PC-3 (cell line): Measurements from ENCODE around the gene SERPIND1.

Experiments used
- EZH2 ChIP-seq: fragments of 300-600 bp; sonication (generic); IDR thresholded peaks from one replicate; pipeline ENCODE4 v1.6.1; 2017; ENCODE audit warnings: antibody characterized with exemption, mild to moderate bottlenecking, low read length; ENCODE audit not compliant: unreplicated experiment
- EZH2phosphoT487 ChIP-seq: fragments of 300-600 bp; sonication (generic); IDR thresholded peaks from 2 replicates; pipeline ENCODE4 v1.6.1; 2018; ENCODE audit warnings: mild to moderate bottlenecking, antibody characterized with exemption, low read length, borderline replicate concordance
- TF ChIP-seq, protein P1 (sequence below): fragments of 300-600 bp; sonication (generic); conservative IDR thresholded peaks from 2 replicates; pipeline ENCODE4 v1.5.1; 2017; ENCODE audit warnings: antibody characterized with exemption, low read depth, mild to moderate bottlenecking, low read length

DNA sequence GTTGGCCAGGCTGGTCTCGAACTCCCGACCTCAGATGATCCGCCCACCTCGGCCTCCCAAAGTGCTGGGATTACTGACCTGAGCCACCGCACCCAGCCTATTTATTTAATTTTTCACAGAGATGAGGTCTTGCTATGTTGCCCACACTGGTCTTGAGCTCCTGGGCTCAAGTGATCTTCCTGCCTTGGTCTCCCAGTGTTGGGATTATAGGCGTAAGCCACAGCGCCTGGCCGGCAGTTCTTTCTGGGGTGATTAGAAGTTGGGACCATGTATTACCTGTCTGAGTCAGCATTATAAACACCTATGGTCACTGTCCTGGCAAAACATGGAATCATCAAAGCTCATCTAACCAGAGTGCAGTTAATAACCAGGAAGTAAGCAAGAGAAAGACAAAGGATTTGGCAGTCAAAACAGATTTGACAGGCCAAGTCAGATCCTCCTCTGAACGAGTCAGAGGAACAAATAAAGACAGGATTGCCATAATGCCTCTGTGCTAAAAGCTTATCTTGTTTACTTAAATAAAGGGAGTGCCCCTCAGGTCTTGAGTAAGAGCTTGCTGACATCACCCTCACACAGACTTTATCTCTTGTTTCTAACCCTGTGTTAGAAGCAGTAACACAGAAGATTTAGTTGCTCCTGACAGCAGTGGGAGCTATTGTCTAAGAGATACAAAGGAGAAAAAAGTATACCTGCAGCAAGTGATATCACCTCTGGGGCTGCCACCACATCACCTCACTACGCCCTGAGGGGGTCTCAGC, 3.7 kb downstream of the SERPIND1 start:
- TF ChIP-seq, protein P1, sequence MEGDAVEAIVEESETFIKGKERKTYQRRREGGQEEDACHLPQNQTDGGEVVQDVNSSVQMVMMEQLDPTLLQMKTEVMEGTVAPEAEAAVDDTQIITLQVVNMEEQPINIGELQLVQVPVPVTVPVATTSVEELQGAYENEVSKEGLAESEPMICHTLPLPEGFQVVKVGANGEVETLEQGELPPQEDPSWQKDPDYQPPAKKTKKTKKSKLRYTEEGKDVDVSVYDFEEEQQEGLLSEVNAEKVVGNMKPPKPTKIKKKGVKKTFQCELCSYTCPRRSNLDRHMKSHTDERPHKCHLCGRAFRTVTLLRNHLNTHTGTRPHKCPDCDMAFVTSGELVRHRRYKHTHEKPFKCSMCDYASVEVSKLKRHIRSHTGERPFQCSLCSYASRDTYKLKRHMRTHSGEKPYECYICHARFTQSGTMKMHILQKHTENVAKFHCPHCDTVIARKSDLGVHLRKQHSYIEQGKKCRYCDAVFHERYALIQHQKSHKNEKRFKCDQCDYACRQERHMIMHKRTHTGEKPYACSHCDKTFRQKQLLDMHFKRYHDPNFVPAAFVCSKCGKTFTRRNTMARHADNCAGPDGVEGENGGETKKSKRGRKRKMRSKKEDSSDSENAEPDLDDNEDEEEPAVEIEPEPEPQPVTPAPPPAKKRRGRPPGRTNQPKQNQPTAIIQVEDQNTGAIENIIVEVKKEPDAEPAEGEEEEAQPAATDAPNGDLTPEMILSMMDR, result peak; percentile 62
- TF ChIP-seq EZH2 (no peak), EZH2phosphoT487 (no peak)
